HG03469 (cell line): ENCODE results near the gene MTHFD2.

Experiments
- ATAC-seq: cut with Tn5 transposase; IDR thresholded peaks from one replicate; pipeline ENCODE4 v1.9.1; 2021; ENCODE audit warnings: mild to moderate bottlenecking, moderate library complexity, moderate number of reproducible peaks; ENCODE audit not compliant: unreplicated experiment

Gene MTHFD2

DNA sequence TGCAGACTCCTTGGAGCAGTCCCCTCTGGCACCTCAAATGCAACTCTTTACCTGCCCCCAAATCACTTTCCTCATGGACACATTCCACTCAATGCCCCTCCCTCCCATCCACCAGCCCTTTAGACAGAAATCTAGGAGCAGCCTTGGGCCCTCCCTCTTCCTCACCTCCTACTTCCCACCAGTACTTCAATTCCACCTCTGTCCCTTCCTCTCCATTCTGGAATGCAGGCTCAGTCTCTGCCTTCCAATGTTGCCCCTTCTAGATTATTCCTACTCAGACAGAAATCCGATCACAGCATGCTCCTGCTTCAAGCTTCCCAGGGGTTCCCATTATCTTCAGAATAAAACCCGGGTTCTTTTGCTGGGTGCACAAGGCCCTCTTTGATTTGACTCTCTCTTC lies 62.1 kb downstream of the MTHFD2 start:
- no peak for ATAC-seq

DNA sequence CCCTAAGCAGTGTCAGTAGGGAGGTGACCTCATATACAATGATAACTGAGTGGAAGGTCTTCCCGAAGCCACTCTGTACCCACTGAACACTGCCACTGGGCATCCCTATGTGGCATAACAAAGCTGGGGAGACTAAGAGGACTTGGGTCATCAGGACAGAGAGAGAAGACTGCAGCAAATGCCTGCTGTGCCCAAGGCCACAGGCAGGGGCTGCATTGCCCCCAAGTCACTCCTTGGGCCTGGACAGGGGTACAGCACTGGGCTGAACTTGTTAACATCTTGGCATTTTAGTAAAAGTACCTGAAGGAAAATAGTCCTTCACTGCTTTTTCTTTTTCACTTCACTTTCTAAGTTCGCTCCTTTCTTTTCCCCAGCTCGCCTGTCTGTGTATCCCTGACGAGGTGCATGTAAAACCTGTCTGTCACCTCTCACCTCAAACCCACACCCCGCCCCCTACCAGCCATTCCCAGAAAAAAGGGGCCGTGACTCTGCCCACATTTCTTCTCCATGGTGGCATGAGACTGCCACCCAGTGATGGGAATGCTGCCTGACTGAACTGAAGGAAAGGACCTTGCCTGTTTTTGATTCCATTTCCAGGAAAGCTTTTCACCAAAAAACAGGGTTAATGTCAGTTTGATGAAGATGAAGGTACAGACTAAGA lies 62.9 kb downstream of the MTHFD2 start:
- no peak for ATAC-seq

DNA sequence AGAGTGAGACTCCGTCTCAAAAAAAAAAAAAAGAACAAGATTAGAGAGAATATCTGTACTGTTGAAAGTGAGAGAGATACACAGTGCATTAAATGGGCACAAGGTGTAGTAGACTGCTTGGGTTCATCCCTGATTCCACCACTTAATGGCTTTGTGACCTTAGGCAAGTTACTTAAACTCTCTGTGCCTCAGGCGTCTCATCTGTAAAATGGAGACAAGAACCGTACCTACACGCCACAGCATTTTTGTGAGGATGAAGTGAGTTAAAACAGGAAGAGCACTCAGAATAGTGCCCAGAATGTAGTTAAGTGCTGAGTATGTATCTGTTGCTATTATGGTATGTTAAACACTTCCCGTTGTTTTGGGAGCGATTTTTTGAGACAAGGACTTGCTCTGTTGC lies 64.3 kb downstream of the MTHFD2 start:
- no peak for ATAC-seq

DNA sequence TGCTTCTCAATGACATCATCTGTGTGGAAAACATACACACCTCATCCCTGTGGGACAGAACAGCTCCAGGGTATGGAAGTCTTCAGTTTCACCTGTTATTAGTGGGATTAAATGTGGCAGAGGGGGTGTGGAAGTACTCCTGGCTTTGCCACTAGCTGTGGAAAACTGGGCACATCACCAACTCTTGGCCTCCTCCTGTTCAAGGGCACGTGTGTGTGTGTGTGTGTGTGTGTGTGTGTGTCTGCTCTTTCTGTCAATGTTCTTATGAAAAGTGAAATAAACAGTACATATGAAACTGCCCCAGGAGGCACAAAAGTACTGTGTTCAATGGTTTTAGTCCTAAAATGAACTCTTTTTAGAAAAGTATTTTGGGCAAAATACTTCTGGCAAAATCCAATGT lies 65.9 kb downstream of the MTHFD2 start:
- no peak for ATAC-seq

DNA sequence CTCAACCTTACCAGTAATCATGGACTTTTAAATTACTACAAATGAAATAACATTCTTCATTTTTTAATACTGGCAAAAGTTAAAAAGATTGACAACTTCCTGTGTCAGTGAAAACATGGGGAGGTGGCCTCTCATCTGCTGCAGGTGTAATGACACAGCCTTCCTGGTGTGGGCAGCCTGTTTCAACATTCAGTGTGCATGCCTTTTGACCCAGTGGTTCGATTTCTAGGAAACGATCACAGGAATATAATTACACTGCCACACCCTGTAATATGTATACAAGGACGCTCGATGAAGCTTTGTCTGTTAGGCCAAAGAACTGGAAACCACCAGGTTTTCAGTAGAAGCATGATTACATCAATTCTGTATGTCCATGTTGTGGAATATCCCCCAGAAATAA lies 68.7 kb downstream of the MTHFD2 start:
- no peak for ATAC-seq
